HepG2 (cell line): ENCODE data around the gene ZBED1. TPM values are rescaled to one million over a fixed set of nuclear protein-coding genes. Genes with fewer than 3 reads are reported as not detected.
"Not testable (repeated sequence)": the region's sequence is repeated elsewhere in the genome, so short reads cannot be mapped to it uniquely, and the experiment has no call there.

Experiments used
- ATAC-seq: fragments of 200-7000 bp; cut with Tn5 transposase; 3 replicates; pipeline ENCODE4 v1.9.1; 2020; ENCODE audit warnings: mild to moderate bottlenecking, moderate library complexity
- BruUV-seq: library from RNA; stranded (reverse); fragments of 400-500 nt; replicated peaks from 2 replicates; lab custom pipeline; 2021; lab: Mats Ljungman, UMichigan
- CTCF ChIA-PET: fragments of 300-600 bp; formaldehyde crosslinking; extraction: SDS; loops from one replicate; lab custom pipeline; 2021; ENCODE audit warnings: low total read pairs, inconsistent platforms, low intra/inter-chr PET ratio; lab: Yijun Ruan, JAX
- POLR2A ChIA-PET: fragments of 350-600 bp; sonication (Branson Sonifier 250); formaldehyde crosslinking; loops from one replicate; lab custom pipeline; 2020; ENCODE audit warnings: antibody characterized with exemption, inconsistent platforms; lab: Yijun Ruan, JAX
- DNase-seq: peaks from one replicate; pipeline ENCODE4 v3.0.0-alpha.2; 2015; ENCODE audit warnings: low spot score
- FAIRE-seq: peaks from 3 replicates; lab custom pipeline; 2011; peaks lifted over from hg19 to GRCh38; lab: Jason Lieb, UNC
- H2AFZ ChIP-seq: one replicate; pipeline ENCODE4 v1.6.1; 2011; ENCODE audit warnings: low read length, inconsistent platforms
- H3K27ac ChIP-seq: fragments of 300-600 bp; 3 replicates; pipeline ENCODE4 v1.8.0; 2011; ENCODE audit warnings: mixed run types, mild to moderate bottlenecking, mixed read lengths, low read length, inconsistent platforms; ENCODE audit not compliant: insufficient read depth; ENCODE audit errors: extremely low read length
- H3K27me3 ChIP-seq, 2 experiments: fragments of 200-600 bp in 1 of 2; 2 replicates in 1 of 2; 3 replicates in 1 of 2; pipeline versions ENCODE4 v1.6.0 to v1.8.0; 2011; ENCODE audit warnings: low read length in 2 of 2, mild to moderate bottlenecking in 2 of 2, moderate library complexity in 2 of 2, inconsistent platforms in 1 of 2; ENCODE audit not compliant: insufficient read depth in 2 of 2, control insufficient read depth in 1 of 2
- H3K36me3 ChIP-seq, 2 experiments: fragments of 200-600 bp in 1 of 2; replicated peaks in 1 of 2; 2 replicates in 1 of 2; 3 replicates in 1 of 2; pipeline versions ENCODE4 v1.5.1 to v1.8.0; 2011; ENCODE audit warnings: low read length in 2 of 2, inconsistent platforms in 1 of 2; ENCODE audit not compliant: insufficient read depth in 2 of 2, control insufficient read depth in 1 of 2
- H3K4me1 ChIP-seq: 2 replicates; pipeline ENCODE4 v1.5.1; 2012; ENCODE audit warnings: low read length, inconsistent platforms; ENCODE audit not compliant: insufficient read depth
- H3K4me2 ChIP-seq: 2 replicates; pipeline ENCODE4 v1.6.0; 2011; ENCODE audit warnings: low read depth, low read length, inconsistent platforms
- H3K4me3 ChIP-seq, 3 experiments: fragments of 200-600 bp in 1 of 3; sonication (generic), shearing (Covaris generic) in 1 of 3; replicated peaks in 1 of 3; 2 replicates each; pipeline ENCODE4 v1.5.1; 2011 to 2016; ENCODE audit warnings: low read length in 3 of 3, inconsistent platforms in 2 of 3, low read depth in 2 of 3, mild to moderate bottlenecking in 2 of 3, control low read depth in 1 of 3, mixed read lengths in 1 of 3; ENCODE audit not compliant: insufficient read depth in 1 of 3
- H3K79me2 ChIP-seq: one replicate; pipeline ENCODE4 v1.6.1; 2011; ENCODE audit warnings: low read length, inconsistent platforms; ENCODE audit not compliant: insufficient read depth
- H3K9ac ChIP-seq: 2 replicates; pipeline ENCODE4 v1.6.0; 2011; ENCODE audit warnings: mild to moderate bottlenecking, low read depth, low read length, inconsistent platforms; ENCODE audit not compliant: insufficient read depth
- H3K9me3 ChIP-seq: 2 replicates; pipeline ENCODE4 v1.5.1; 2012; ENCODE audit warnings: mild to moderate bottlenecking, low read length
- H4K20me1 ChIP-seq: 2 replicates; pipeline ENCODE4 v1.6.0; 2011; ENCODE audit warnings: inconsistent platforms, mild to moderate bottlenecking, low read length, moderate library complexity; ENCODE audit not compliant: insufficient read depth
- ARHGAP35 ChIP-seq: sonication (generic); formaldehyde crosslinking; IDR thresholded peaks from 2 replicates; pipeline ENCODE4 v1.9.0; 2022; ENCODE audit warnings: mild to moderate bottlenecking, inconsistent platforms, moderate library complexity, missing genetic modification reagents, borderline replicate concordance
- ELF1 ChIP-seq: sonication (generic); formaldehyde crosslinking; IDR thresholded peaks from 2 replicates; pipeline ENCODE4 v1.4.0; 2020; ENCODE audit warnings: missing genetic modification reagents
- ELF4 ChIP-seq: sonication (generic); formaldehyde crosslinking; IDR thresholded peaks from 2 replicates; pipeline ENCODE4 v1.5.0; 2020; ENCODE audit warnings: missing genetic modification reagents, mild to moderate bottlenecking, moderate library complexity, borderline replicate concordance
- FOSL1 ChIP-seq: sonication (generic); formaldehyde crosslinking; IDR thresholded peaks from 2 replicates; pipeline ENCODE4 v1.9.0; 2021; ENCODE audit warnings: missing genetic modification reagents, borderline replicate concordance
- HHEX ChIP-seq: IDR thresholded peaks from 2 replicates; pipeline ENCODE4 v1.6.1; 2016; ENCODE audit warnings: control low read depth
- NCOA5 ChIP-seq: sonication (generic); formaldehyde crosslinking; IDR thresholded peaks from 2 replicates; pipeline ENCODE4 v1.4.0; 2020; ENCODE audit warnings: missing genetic modification reagents
- NFKBIZ ChIP-seq: IDR thresholded peaks from 2 replicates; pipeline ENCODE4 v1.6.1; 2018; ENCODE audit warnings: missing genetic modification reagents, missing compliant biosample characterization
- ZNF44 ChIP-seq: sonication (generic); formaldehyde crosslinking; IDR thresholded peaks from 2 replicates; pipeline ENCODE4 v1.5.1; 2020; ENCODE audit warnings: mild to moderate bottlenecking, missing genetic modification reagents
- ZNF619 ChIP-seq: sonication (generic); formaldehyde crosslinking; IDR thresholded peaks from 2 replicates; pipeline ENCODE4 v1.4.0; 2020; ENCODE audit warnings: mild to moderate bottlenecking, missing genetic modification reagents
- WGBS: methylation state at CpG from one replicate; pipeline ENCODE4 v1.1.6; 2017; ENCODE audit warnings: low lambda C conversion rate; 5-methylcytosine and 5-hydroxymethylcytosine counted together
- in situ Hi-C: cut with HindIII; loops from 2 replicates; pipeline ENCODE4 v1.10.0; 2017; ENCODE audit warnings: low pct_unique_long_range_greater_than_20kb; ENCODE audit not compliant: extremely low pct_ligation_motif_present
- intact Hi-C: fragments of 100-400 bp; cut with micrococcal nuclease; formaldehyde crosslinking; loops from one replicate; pipeline ENCODE4 v1.10.0; 2022; ENCODE audit not compliant: unreplicated experiment
- polyA plus RNA-seq, 8 experiments: library from polyadenylated mRNA; depleted of rRNA in 3 of 8; stranded (reverse) in 7 of 8; unstranded in 1 of 8; fragments of >200 nt; fragmentation: Illumina TruSeq in 4 of 8; extraction: Trizol in 4 of 8; gene quantifications; 2 replicates each; pipeline versions ENCODE4 v1.2.1 to v1.2.3, GENCODE V29; 2011 to 2016; ENCODE audit warnings: low read depth in 4 of 8, missing spikeins in 1 of 8, mixed read lengths in 1 of 8; ENCODE audit not compliant: insufficient read depth in 1 of 8
- total RNA-seq, 5 experiments: library from RNA; depleted of rRNA; stranded (reverse); fragments of >200 nt; fragmentation: Illumina TruSeq; extraction: Trizol; gene quantifications; 2 replicates each; pipeline ENCODE4 v1.2.3, GENCODE V29; 2016; ENCODE audit warnings: low read depth in 1 of 5
- TF ChIP-seq, protein P1 (sequence below): sonication (generic); formaldehyde crosslinking; IDR thresholded peaks from 2 replicates; pipeline ENCODE4 v1.4.0; 2020; ENCODE audit warnings: mild to moderate bottlenecking, missing genetic modification reagents
- TF ChIP-seq, protein P2 (sequence below): sonication (generic); formaldehyde crosslinking; IDR thresholded peaks from 2 replicates; pipeline ENCODE4 v1.4.0; 2020; ENCODE audit warnings: missing genetic modification reagents
- TF ChIP-seq, protein P3 (sequence below): sonication (generic); formaldehyde crosslinking; IDR thresholded peaks from 2 replicates; pipeline ENCODE4 v1.4.0; 2020; ENCODE audit warnings: mild to moderate bottlenecking, missing genetic modification reagents

Gene ZBED1
- total and polyA plus RNA-seq, 2 of the 13 experiments (the other 11 are each of a cell fraction or from before 2014, with no cell fraction given) = 20.0 to 29.8 TPM

DNA sequence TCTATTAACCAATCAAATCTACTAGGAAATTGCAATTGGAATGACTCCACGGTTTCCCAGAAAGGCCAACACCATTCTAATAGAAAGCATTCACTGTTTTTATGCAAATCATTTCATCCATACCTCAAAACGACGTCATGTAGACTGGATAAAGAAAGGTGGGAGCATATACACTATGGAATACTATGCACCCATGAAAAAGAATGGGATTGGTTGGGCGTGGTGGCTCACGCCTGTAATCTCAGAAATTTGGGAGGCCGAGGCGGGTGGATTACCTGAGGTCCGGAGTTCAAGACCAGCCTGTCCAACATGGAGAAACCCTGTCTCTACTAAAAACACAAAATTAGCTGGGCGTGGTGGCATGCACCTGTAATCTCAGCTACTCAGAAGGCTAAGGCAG is 46.2 kb downstream of the ZBED1 start:
- H3K36me3 ChIP-seq, ATAC-seq, POLR2A ChIA-PET, H3K4me1 ChIP-seq, H3K27ac ChIP-seq, intact Hi-C loops, FAIRE-seq, H3K4me3 ChIP-seq, H3K27me3 ChIP-seq, H3K9ac ChIP-seq, H4K20me1 ChIP-seq, H3K9me3 ChIP-seq, in situ Hi-C loops, CTCF ChIA-PET, H3K4me2 ChIP-seq, BruUV-seq, H2AFZ ChIP-seq, DNase-seq: not testable (repeated sequence)
- H3K79me2 ChIP-seq = peaks cover 11% of the 10 kb centered on the region
- 96% methylated on average over 9 of the region's 9 CpGs for WGBS

DNA sequence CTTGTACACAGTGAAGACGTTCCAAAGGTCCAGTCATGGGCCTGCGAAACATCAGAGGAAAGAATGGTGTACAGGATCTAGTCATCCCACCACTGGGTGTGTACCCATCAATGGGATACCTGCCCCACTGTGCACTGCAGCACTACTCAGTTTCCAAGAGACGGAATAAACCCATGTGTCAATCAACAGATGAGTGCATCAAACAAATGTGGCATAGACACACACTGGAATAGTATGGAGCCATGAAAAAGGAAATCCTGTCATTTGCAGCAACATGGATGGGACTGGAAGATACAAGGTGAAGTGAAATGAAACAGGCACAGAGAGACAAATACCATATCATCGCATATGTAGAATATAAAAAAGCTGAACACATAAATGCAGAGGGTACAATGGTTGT is 48.0 kb downstream of the ZBED1 start:
- DNase-seq (no peak), FAIRE-seq (no peak), ATAC-seq (no peak)
- Histone ChIP-seq H3K4me1 (no peaks in the 10 kb centered on the region), H2AFZ (no peak overlapping the region), H3K9ac (no peak overlapping the region), H3K36me3 (no peaks in the 10 kb centered on the region), H4K20me1 (no peaks in the 10 kb centered on the region), H3K27ac (no peak overlapping the region), H3K27me3 (no peaks in the 10 kb centered on the region), H3K79me2 (peaks cover 9% of the 10 kb centered on the region), H3K9me3 (no peaks in the 10 kb centered on the region), H3K4me2 (no peak overlapping the region), H3K4me3 (no peak overlapping the region)
- CTCF ChIA-PET = no interaction called here
- in situ Hi-C loops = no loop called here
- intact Hi-C loops = no loop called here
- no TSS peak for BruUV-seq
- 100% methylated on average over 4 of the region's 4 CpGs for WGBS
- POLR2A ChIA-PET = no interaction called here
- TF ChIP-seq, protein P1, sequence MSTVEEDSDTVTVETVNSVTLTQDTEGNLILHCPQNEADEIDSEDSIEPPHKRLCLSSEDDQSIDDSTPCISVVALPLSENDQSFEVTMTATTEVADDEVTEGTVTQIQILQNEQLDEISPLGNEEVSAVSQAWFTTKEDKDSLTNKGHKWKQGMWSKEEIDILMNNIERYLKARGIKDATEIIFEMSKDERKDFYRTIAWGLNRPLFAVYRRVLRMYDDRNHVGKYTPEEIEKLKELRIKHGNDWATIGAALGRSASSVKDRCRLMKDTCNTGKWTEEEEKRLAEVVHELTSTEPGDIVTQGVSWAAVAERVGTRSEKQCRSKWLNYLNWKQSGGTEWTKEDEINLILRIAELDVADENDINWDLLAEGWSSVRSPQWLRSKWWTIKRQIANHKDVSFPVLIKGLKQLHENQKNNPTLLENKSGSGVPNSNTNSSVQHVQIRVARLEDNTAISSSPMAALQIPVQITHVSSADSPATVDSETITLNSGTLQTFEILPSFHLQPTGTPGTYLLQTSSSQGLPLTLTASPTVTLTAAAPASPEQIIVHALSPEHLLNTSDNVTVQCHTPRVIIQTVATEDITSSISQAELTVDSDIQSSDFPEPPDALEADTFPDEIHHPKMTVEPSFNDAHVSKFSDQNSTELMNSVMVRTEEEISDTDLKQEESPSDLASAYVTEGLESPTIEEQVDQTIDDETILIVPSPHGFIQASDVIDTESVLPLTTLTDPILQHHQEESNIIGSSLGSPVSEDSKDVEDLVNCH = no peak
- TF ChIP-seq NFKBIZ (CRISPR knock-in tag) = no peak
- no peak for TF ChIP-seq NCOA5 (CRISPR knock-in tag)
- TF ChIP-seq, protein P2, sequence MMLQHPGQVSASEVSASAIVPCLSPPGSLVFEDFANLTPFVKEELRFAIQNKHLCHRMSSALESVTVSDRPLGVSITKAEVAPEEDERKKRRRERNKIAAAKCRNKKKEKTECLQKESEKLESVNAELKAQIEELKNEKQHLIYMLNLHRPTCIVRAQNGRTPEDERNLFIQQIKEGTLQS = no peak
- TF ChIP-seq FOSL1 (CRISPR knock-in tag) = no peak
- no peak for TF ChIP-seq ARHGAP35 (CRISPR knock-in tag)
- no peak for TF ChIP-seq ELF1 (CRISPR knock-in tag)
- no peak for TF ChIP-seq ZNF44 (CRISPR knock-in tag)
- TF ChIP-seq ELF4 = no peak
- TF ChIP-seq, protein P3, sequence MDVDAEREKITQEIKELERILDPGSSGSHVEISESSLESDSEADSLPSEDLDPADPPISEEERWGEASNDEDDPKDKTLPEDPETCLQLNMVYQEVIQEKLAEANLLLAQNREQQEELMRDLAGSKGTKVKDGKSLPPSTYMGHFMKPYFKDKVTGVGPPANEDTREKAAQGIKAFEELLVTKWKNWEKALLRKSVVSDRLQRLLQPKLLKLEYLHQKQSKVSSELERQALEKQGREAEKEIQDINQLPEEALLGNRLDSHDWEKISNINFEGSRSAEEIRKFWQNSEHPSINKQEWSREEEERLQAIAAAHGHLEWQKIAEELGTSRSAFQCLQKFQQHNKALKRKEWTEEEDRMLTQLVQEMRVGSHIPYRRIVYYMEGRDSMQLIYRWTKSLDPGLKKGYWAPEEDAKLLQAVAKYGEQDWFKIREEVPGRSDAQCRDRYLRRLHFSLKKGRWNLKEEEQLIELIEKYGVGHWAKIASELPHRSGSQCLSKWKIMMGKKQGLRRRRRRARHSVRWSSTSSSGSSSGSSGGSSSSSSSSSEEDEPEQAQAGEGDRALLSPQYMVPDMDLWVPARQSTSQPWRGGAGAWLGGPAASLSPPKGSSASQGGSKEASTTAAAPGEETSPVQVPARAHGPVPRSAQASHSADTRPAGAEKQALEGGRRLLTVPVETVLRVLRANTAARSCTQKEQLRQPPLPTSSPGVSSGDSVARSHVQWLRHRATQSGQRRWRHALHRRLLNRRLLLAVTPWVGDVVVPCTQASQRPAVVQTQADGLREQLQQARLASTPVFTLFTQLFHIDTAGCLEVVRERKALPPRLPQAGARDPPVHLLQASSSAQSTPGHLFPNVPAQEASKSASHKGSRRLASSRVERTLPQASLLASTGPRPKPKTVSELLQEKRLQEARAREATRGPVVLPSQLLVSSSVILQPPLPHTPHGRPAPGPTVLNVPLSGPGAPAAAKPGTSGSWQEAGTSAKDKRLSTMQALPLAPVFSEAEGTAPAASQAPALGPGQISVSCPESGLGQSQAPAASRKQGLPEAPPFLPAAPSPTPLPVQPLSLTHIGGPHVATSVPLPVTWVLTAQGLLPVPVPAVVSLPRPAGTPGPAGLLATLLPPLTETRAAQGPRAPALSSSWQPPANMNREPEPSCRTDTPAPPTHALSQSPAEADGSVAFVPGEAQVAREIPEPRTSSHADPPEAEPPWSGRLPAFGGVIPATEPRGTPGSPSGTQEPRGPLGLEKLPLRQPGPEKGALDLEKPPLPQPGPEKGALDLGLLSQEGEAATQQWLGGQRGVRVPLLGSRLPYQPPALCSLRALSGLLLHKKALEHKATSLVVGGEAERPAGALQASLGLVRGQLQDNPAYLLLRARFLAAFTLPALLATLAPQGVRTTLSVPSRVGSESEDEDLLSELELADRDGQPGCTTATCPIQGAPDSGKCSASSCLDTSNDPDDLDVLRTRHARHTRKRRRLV (CRISPR knock-in tag) = no peak
- no peak for TF ChIP-seq ZNF619
- no peak for TF ChIP-seq HHEX
